Stimulated activated CD4-positive, alpha-beta T cell treated with anti-CD3 and anti-CD28 coated beads, Interleukin-2, amount 100 ng/mL, for 48 hours (primary cell): ENCODE results near the gene CDK9.
"Not testable (repeated sequence)": the region's sequence is repeated elsewhere in the genome, so short reads cannot be mapped to it uniquely, and the experiment has no call there.

ENCODE experiments used
- DNase-seq, 2 donors: peaks; one replicate each; pipeline ENCODE4 v3.0.0-alpha.2; 2020

The CDK9 gene

DNA sequence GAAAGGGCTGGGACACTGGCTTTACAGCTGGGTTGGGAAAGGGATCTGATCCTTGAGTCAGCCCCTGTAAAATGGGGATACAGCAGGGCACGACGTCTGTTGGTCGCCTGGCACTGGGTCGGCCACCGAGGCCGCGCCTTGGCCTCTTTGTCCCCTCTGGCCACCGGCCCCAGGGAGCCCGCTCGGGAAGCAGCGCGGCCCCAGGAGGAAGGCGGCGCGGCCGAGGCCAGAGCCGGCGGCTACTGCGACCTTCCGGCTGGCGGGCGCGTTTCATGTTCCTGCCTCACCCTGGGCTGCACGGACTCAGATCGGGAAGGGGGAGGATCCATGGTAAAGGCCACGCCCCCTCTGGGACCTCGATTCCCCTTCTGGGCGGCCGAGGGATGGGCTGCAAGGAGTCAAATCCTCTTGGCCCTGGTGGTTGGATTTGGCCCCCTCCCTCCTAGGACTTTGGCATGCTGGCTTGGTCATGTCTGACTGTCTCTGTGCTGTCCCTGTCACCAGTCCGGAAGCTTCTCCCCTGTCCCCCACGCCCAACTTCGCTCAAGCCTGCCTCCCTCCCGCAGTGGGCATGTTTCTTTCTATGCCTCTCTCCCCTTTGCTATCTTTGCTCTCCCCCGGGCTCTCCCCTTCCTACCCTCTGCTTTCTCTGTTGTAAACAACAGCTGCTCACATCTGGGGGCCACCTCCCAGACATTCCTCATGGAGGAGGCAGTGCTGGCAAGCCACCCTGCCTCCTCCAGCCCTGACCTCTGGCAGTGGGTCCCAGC is 42.6 kb downstream of the CDK9 start:
- no peak for DNase-seq

- no peak for DNase-seq
These were observed 43.5 kb downstream of the CDK9 start for GRCh38 chr9:127829205-127829906.

GRCh38 chr9:127832248-127832647 is 46.4 kb downstream of the CDK9 start:
- DNase-seq, result no peak

DNA sequence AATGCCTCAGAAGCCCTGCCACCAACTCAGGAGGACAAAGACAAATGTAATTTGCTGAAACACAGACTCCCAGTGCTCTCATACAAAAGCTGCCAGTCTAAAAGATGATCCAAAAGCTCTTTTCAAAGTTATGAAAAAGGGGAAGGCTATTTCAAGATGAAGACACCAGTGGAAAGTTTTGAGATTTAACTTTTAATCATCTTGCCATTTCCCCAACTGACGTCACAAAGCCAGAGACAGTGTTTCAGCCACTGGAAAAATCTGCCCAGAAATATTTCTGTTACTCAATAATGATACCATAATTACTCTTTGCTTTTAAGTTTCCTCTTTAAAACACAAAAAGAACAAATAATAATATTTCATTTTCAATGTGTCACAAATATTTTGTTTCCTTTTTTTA is 47.7 kb downstream of the CDK9 start:
- no peak for DNase-seq

GRCh38 chr9:127835991-127836516 is 50.2 kb downstream of the CDK9 start:
- no peak for DNase-seq

DNA sequence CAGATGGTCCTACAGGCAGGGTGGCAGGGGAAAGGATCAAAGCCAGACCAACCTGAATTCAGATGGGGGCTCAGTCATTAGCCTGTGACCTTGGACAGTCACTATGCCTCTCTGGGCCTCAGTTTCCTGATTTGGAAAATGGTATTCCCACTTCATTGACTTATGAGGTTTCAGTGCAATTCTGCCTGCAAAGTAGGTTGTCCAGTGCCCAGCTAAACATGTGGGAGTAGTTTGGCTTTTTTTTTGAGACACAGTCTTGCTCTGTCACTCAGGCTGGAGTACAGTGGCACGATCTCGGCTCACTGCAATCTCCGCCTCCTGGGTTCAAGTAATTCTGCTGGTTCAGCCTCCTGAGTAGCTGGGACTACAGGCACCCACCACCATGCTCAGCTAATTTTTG is 50.7 kb downstream of the CDK9 start:
- DNase-seq, result not testable (repeated sequence)

DNA sequence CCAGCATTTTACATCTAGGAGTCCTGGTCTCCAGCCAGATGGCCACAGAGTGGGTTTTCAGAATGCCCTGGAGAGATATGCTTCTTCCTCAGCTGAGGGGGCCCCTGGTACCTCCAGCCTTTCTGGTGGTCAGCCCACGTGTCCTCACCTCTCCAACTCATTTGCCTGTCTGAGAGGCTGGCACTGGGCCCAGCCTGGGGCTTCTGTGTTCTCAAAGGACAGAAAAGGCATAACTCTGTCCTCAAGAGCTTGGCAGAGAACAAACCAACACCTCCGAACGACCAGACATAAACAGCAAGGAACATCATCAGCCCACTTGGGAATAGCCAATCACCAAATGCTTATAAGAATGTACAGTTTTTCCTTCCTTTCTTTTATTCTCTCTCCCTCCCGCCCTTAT is 51.5 kb downstream of the CDK9 start:
- no peak for DNase-seq

- no peak for DNase-seq
These were observed 52.7 kb downstream of the CDK9 start for GRCh38 chr9:127838375-127839078.
